GM12873 (cell line): ENCODE data around the gene RBM7.

ENCODE experiments used
- CTCF ChIP-seq: IDR thresholded peaks from 2 replicates; pipeline ENCODE4 v1.5.1; 2012; ENCODE audit warnings: low read depth, mild to moderate bottlenecking, moderate library complexity, low read length, control low read depth; ENCODE audit not compliant: insufficient read depth; ENCODE audit errors: missing control alignments

Gene RBM7

GRCh38 chr11:114400216-114400914 lies at the start of gene RBM7, which contains the start of gene C11orf71:
TSS of gene RBM7 (plus strand) at chr11:114400666. CDS start at chr11:114400672, 6 bp downstream.
TSS of gene C11orf71 (minus strand) at chr11:114400511. CDS start at chr11:114400331, 180 bp downstream.
- no peak for TF ChIP-seq CTCF

- no peak for TF ChIP-seq CTCF
Observed at GRCh38 chr11:114353443-114353842, 47.0 kb upstream of the RBM7 start.

- TF ChIP-seq CTCF, result no peak
Observed at GRCh38 chr11:114354076-114354475, 46.4 kb upstream of the RBM7 start.

- TF ChIP-seq CTCF, result no peak
Observed at GRCh38 chr11:114358716-114359115, 41.8 kb upstream of the RBM7 start.

- no peak for TF ChIP-seq CTCF
Observed at GRCh38 chr11:114359342-114359741, 41.1 kb upstream of the RBM7 start.

- no peak for TF ChIP-seq CTCF
Observed at GRCh38 chr11:114362326-114362725, 38.1 kb upstream of the RBM7 start.

- no peak for TF ChIP-seq CTCF
Observed at GRCh38 chr11:114362958-114363357, 37.5 kb upstream of the RBM7 start.
